NCI-H2196 treated with DMSO at 0.1 percent for 48 hours (cell line): ENCODE results near the gene FARP1.
A peak's percentile ranks its signal among the peaks of the same experiment; 100 is the strongest.
"Not testable (repeated sequence)": the region's sequence is repeated elsewhere in the genome, so short reads cannot be mapped to it uniquely, and the experiment has no call there.

Experiments used
- DNase-seq: peaks from one replicate; lab custom pipeline; 2025; ENCODE audit not compliant: unreplicated experiment; lab: John Stamatoyannopoulos, UW

FARP1 gene

DNA sequence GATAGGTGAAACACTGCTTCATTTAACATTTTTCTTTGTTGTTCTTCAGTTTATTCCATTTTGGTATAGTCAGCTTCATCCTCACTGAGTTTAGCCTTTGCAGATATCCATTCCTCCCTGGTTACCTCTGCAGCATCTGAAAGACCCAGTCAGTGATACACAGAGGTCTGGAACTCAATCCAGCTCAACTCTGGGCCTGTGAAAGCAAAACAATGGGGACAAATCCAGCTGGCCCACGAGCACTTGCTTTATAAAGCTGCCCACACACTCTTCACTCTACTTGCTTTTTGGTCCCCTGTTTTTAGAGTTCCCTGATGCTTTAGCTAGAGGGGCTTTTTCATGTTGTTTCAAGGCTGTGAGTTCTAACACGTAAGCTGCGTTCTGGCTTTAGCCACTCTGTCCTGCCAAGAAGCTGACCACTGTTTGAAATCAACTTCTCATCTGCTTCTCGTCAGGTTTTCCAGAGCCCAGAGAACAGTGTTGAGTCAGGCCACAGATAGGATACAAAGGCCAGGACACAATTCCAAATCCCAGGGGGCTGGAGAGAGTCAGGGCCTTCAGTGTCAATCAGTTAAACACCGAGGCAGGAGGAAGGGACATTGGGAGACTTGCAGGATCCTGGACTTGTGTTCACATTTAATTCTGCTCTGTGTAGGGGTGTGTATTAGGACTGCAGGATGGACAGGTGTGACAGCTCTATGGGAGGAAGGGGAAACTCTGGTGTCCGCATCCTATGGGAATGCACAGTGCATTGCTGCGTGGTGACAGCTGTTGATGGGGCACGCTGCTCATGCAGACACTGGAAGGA is 117.7 kb downstream of the FARP1 start:
- DNase-seq, result no peak

- no peak for DNase-seq
Observed at GRCh38 chr13:98261165-98261702, 118.3 kb downstream of the FARP1 start.

- DNase-seq, result peak; percentile 6
Observed at GRCh38 chr13:98262292-98262691, 119.4 kb downstream of the FARP1 start.

DNA sequence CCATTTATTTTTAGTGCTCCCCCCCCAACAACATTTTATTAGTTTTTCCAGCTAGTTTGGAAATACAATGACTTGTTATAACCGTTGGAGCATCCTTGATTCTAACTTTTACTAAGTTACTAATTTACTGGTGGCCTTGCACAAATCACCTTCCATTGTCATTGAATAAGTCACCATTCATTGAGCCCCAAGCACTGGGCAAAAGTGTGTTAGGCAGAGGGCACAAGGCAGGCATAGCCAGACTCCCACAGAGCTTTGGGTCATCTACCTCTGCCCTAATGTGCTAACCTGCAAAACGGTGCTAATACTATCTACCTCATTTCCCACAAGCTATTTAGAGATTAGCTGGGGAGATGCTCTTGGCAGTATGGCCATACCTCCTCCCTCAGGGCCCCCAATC is 120.9 kb downstream of the FARP1 start:
- DNase-seq, result no peak

DNA sequence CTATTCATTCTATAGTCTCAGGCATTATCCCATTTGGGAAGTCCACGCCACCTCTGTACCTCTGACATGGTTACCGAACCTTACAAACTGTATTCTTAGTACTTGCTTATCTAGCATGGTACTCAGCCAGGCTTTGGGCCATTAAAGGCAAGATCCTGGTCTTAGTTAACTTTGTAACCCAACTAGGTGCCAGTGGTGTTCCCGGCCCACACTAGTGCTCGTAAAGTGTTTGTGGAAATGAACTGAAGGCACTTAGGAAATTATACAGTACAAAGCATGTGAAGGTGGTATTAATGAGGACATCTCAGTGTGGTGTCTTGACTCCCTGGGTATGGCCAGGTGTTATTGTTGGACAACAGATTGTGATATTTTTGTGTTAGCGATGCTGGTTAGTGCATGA is 122.0 kb downstream of the FARP1 start:
- DNase-seq, result no peak

DNA sequence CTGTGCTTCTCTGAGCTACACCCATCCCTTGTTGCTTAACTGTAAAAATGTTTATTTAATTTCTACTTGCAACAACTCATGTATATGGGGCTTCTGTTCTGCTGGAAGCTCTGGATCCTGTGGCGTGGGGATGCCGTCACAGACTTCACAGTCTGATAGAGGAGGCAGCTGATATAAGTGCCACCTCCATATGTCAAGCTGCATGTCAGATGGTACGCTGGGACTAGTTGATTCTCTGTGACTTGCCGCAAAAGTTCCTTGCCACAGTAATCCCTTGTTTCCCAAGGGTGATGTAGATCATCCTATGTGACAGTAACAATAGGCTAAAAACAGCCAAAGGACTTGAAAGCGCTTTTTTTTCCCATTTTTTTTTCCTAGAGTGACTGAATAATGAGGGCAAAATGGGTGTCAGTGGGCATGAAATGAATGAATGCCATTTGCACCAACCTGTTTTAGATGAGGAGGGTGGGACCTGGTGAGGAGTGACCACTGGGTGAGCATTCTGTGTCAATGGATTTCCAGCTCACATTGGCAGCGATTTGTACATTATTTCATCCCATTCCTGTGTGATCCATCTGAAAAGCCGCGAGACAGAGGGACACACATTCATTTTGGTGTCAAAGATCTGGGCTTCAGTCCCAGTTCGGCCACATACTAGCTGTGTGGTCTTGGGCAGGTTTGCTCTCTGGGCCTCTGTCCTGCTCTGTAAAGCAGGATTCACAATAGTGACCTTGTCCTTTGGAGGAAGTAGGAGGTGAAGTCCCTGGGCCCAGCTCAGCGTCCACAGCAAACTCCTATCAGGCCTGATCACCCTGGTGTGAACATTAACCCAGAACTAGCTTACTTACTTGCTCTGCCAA is 123.0 kb downstream of the FARP1 start:
- DNase-seq, result no peak

DNA sequence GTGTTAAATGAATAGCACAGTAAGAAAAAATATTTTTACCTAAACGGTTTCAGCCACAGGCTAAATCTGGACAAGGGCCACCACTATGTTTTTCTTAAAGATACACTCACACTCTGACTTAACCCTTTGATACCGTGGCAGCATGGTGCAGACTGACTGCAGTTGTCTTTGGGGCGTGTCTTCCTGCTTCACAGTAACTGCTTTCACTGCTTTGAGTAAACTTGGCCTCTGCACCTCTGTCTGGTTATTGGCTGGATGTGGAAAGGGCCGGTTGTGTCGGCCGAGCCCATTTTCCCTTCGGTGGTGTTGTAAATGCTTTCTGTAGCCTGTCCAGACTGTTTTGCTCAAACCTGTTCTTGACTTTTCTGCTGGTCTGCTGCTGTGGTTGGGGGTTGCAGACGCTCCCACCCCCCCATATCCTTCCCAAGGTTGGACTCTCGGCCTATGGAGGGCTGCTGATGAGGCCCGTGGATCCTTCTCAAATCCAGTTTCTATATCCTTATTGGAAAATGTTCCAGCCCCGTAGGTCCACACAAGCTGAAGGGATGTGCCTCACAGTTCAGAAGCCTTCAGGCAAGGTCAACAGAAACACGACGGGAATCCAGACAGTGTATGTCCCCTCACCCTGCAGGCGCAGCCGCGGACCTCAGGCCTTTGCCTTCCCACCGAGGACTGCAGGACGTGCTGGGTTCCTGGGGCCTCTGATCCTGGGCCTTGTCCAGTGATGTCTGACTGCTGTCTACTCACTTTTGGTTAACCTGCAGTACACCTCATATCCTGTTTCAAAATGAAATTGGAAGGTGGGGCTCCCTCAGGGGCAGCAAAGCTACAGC is 124.4 kb downstream of the FARP1 start:
- no peak for DNase-seq

- no peak for DNase-seq
Observed at GRCh38 chr13:98269386-98269785, 126.5 kb downstream of the FARP1 start.

GRCh38 chr13:98270819-98271218 is 127.9 kb downstream of the FARP1 start:
- DNase-seq, result no peak

DNA sequence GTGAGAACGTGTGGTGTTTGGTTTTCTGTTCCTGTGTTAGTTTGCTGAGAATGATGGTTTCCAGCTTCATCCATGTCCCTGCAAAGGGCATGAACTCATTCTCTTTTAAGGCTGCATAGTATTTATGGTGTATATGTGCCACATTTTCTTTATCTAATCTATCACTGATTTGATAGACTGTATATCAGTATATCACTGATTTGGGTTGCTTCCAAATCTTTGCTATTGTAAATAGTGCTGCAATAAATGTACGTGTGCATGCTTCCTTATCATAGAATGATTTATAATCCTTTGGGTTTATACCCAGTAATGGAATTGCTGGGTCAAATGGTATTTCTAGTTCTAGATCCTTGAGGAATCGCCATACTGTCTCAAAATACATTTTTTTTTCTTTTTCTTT is 128.8 kb downstream of the FARP1 start:
- not testable (repeated sequence) for DNase-seq

GRCh38 chr13:98272549-98272948 is 129.7 kb downstream of the FARP1 start:
- DNase-seq, result no peak

- no peak for DNase-seq
Observed at GRCh38 chr13:98273067-98273823, 130.4 kb downstream of the FARP1 start.

- DNase-seq, result no peak
Observed at GRCh38 chr13:98273824-98274742, 131.2 kb downstream of the FARP1 start.

GRCh38 chr13:98274921-98275487 is 132.1 kb downstream of the FARP1 start:
- no peak for DNase-seq

DNA sequence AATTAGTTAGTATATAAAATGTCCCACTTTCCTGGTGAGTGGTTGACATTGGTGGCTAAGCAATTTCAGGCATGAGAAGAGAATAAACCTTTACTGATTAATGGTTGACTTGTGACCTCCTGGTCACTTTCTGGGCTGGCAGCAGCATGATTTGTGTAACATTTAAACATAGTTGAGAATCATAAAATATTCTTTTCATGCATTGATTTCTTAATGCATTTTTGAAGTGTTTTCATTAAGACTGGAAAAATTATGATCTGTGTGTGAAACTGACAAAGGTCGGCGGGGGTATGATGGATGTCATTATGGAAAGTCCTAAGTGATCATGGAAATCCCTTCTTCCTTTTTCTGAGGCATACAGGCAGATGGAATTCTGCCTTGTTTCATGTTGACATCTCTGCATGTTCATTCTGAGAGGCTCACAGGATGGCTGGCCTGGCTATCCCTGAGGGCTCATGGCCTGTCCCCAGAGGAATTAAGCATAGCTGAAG is 132.8 kb downstream of the FARP1 start:
- no peak for DNase-seq

- no peak for DNase-seq
Observed at GRCh38 chr13:98276486-98276885, 133.6 kb downstream of the FARP1 start.

- no peak for DNase-seq
Observed at GRCh38 chr13:98278068-98278724, 135.3 kb downstream of the FARP1 start.

DNA sequence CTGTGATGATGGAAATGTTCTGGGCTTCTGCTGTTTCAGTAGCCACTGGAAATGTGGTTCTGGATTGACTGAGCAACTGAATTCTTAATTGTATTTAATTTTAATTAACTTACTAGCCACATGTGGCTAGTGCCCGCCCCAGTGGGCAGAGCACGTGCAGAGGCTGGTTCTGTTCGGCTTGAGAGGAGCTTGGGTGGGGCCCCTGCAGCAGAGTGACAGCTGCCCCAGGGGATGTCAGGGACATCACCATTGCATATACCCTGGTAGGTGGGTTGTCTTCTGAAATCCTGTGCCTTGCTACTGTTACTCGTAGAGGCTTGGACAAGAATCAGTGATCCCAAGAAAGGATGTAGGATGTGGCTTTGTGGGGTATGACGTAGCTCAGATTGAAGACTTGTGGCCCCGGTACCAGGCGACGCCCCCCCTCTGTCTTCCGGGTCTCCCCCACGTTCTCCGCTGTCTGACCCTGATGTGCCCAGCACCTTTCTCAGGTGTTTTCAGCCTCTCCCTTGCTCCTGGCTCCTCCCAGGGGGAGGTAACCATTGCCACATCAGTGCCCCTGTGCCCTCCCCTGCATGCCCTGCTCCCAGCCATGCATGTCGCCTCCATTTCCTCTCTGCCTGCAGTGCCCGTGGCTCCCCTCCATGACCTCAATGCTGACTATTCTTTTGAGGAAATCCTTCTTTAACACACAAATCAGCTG is 136.7 kb downstream of the FARP1 start:
- DNase-seq, result peak; percentile 1
